WTC11 (cell line): ENCODE results near the gene HAGHL. TPM values are rescaled to one million over a fixed set of nuclear protein-coding genes. Genes with fewer than 3 reads are reported as not detected.
A peak's percentile ranks its signal among the peaks of the same experiment; 100 is the strongest.

Experiments
- ATAC-seq: fragments of 200-7000 bp; cut with Tn5 transposase; 2 replicates; pipeline ENCODE4 v1.10.0; 2021; ENCODE audit warnings: mild to moderate bottlenecking, moderate library complexity
- CTCF ChIA-PET: fragments of 300-600 bp; sonication (Branson Sonifier 250); formaldehyde crosslinking; loops from one replicate; lab custom pipeline; 2021; ENCODE audit warnings: antibody characterized with exemption; lab: Charles Lee
- POLR2A ChIA-PET: fragments of 350-600 bp; sonication (Branson Sonifier 250); formaldehyde crosslinking; loops from one replicate; lab custom pipeline; 2021; ENCODE audit warnings: antibody characterized with exemption; lab: Charles Lee
- DNase-seq: peaks from one replicate; pipeline ENCODE4 v3.0.0; 2021; ENCODE audit warnings: low spot score
- H3K27ac Mint-ChIP-seq: 2 replicates; pipeline ENCODE4 v1.8.0; 2021; ENCODE audit warnings: mixed read lengths
- H3K27me3 Mint-ChIP-seq: 2 replicates; pipeline ENCODE4 v1.8.0; 2021; ENCODE audit warnings: low read depth, mild to moderate bottlenecking, moderate library complexity, mixed read lengths
- H3K36me3 Mint-ChIP-seq: 2 replicates; pipeline ENCODE4 v1.8.0; 2021; ENCODE audit warnings: mixed read lengths
- H3K4me1 Mint-ChIP-seq: 2 replicates; pipeline ENCODE4 v1.8.0; 2022; ENCODE audit warnings: mixed read lengths
- H3K4me3 Mint-ChIP-seq: 2 replicates; pipeline ENCODE4 v1.8.0; 2021; ENCODE audit warnings: mild to moderate bottlenecking, moderate library complexity, mixed read lengths
- H3K9me3 Mint-ChIP-seq: 2 replicates; pipeline ENCODE4 v1.8.0; 2021; ENCODE audit warnings: mixed read lengths
- ATF2 ChIP-seq: sonication (generic); formaldehyde crosslinking; IDR thresholded peaks from 2 replicates; pipeline ENCODE4 v1.8.1; 2022; ENCODE audit warnings: low read depth, missing genetic modification reagents, borderline replicate concordance
- ATF3 ChIP-seq: sonication (generic); formaldehyde crosslinking; conservative IDR thresholded peaks from 2 replicates; pipeline ENCODE4 v1.8.1; 2022; ENCODE audit warnings: mild to moderate bottlenecking, missing genetic modification reagents
- CREM ChIP-seq: sonication (generic); formaldehyde crosslinking; IDR thresholded peaks from 2 replicates; pipeline ENCODE4 v1.8.1; 2022; ENCODE audit warnings: mild to moderate bottlenecking, missing genetic modification reagents, moderate library complexity
- E2F1 ChIP-seq: sonication (generic); formaldehyde crosslinking; IDR thresholded peaks from 2 replicates; pipeline ENCODE4 v1.8.0; 2022; ENCODE audit warnings: mild to moderate bottlenecking, missing genetic modification reagents
- EMX1 ChIP-seq: fragments of 250-450 bp; sonication (Bioruptor Pico); IDR thresholded peaks from 2 replicates; pipeline ENCODE4 v1.8.0; 2021; ENCODE audit warnings: mild to moderate bottlenecking
- FOXJ3 ChIP-seq: sonication (generic); formaldehyde crosslinking; IDR thresholded peaks from 2 replicates; pipeline ENCODE4 v1.9.0; 2021; ENCODE audit warnings: missing genetic modification reagents, mild to moderate bottlenecking, borderline replicate concordance
- FOXK1 ChIP-seq: sonication (generic); formaldehyde crosslinking; IDR thresholded peaks from 2 replicates; pipeline ENCODE4 v1.8.0; 2022; ENCODE audit warnings: mild to moderate bottlenecking, moderate library complexity, missing genetic modification reagents
- FOXP1 ChIP-seq: sonication (generic); formaldehyde crosslinking; IDR thresholded peaks from 2 replicates; pipeline ENCODE4 v1.8.0; 2022; ENCODE audit warnings: missing genetic modification reagents, mild to moderate bottlenecking, moderate library complexity, borderline replicate concordance
- MLX ChIP-seq: sonication (generic); formaldehyde crosslinking; IDR thresholded peaks from 2 replicates; pipeline ENCODE4 v1.8.1; 2023; ENCODE audit warnings: mild to moderate bottlenecking, missing genetic modification reagents, moderate library complexity
- NR1H2 ChIP-seq: sonication (generic); formaldehyde crosslinking; IDR thresholded peaks from 2 replicates; pipeline ENCODE4 v1.9.0; 2021; ENCODE audit warnings: mild to moderate bottlenecking, moderate library complexity, missing genetic modification reagents
- OVOL2 ChIP-seq: fragments of 250-450 bp; sonication (Bioruptor Pico); IDR thresholded peaks from 2 replicates; pipeline ENCODE4 v1.9.0; 2021; ENCODE audit warnings: mild to moderate bottlenecking, borderline replicate concordance
- RELA ChIP-seq: sonication (generic); formaldehyde crosslinking; IDR thresholded peaks from 2 replicates; pipeline ENCODE4 v1.8.1; 2022; ENCODE audit warnings: missing genetic modification reagents, mild to moderate bottlenecking, borderline replicate concordance
- SMAD3 ChIP-seq: sonication (generic); formaldehyde crosslinking; IDR thresholded peaks from 2 replicates; pipeline ENCODE4 v1.8.0; 2022; ENCODE audit warnings: missing genetic modification reagents, mild to moderate bottlenecking, borderline replicate concordance
- SOX15 ChIP-seq: fragments of 250-450 bp; sonication (Bioruptor Pico); IDR thresholded peaks from 2 replicates; pipeline ENCODE4 v1.9.0; 2021; ENCODE audit warnings: mild to moderate bottlenecking
- ZNF121 ChIP-seq: sonication (generic); formaldehyde crosslinking; IDR thresholded peaks from 2 replicates; pipeline ENCODE4 v1.8.0; 2023; ENCODE audit warnings: missing genetic modification reagents
- ZNF232 ChIP-seq: sonication (generic); formaldehyde crosslinking; IDR thresholded peaks from 2 replicates; pipeline ENCODE4 v1.8.0; 2022; ENCODE audit warnings: mild to moderate bottlenecking, missing genetic modification reagents
- ZNF317 ChIP-seq: sonication (generic); formaldehyde crosslinking; IDR thresholded peaks from 2 replicates; pipeline ENCODE4 v1.8.1; 2023; ENCODE audit warnings: low read depth, mild to moderate bottlenecking, moderate library complexity, missing genetic modification reagents, borderline replicate concordance
- ZNF425 ChIP-seq: fragments of 250-450 bp; sonication (Bioruptor Pico); conservative IDR thresholded peaks from 2 replicates; pipeline ENCODE4 v1.9.0; 2021; ENCODE audit warnings: mild to moderate bottlenecking
- total RNA-seq: library from RNA; stranded (reverse); gene quantifications from 3 replicates; pipeline ENCODE4 v1.2.3, GENCODE V29; 2021

Gene HAGHL
- total RNA-seq, 1 experiment from 2014 or later, result 41.7 TPM

GRCh38 chr16:747978-748746 lies 21.3 kb downstream of the HAGHL start:
- Mint-ChIP-seq H3K36me3 (no peaks in the 10 kb centered on the region), H3K4me3 (no peak overlapping the region), H3K27ac (no peak overlapping the region; the same call in 1 of the 2 replicates), H3K27me3 (no peaks in the 10 kb centered on the region), H3K9me3 (no peaks in the 10 kb centered on the region), H3K4me1 (peaks cover 29% of the 10 kb centered on the region)
- ATAC-seq (no peak), DNase-seq (no peak)
- TF ChIP-seq ZNF121 (CRISPR knock-in tag) (peak; percentile 44; the same call in 1 of the 2 replicates), ZNF232 (no peak)
- ChIA-PET CTCF (no interaction called here), POLR2A (interaction anchor here (0.6 kb wide), 1 partner anchor 39 kb away, joined by 3 read pairs; no protein-coding TSS in a partner anchor)

- TF ChIP-seq FOXJ3 (no peak), RELA (CRISPR knock-in tag) (no peak), SMAD3 (CRISPR knock-in tag) (no peak), FOXP1 (CRISPR knock-in tag) (no peak), E2F1 (CRISPR knock-in tag) (no peak), ZNF317 (CRISPR knock-in tag) (no peak), ATF3 (CRISPR knock-in tag) (no peak), OVOL2 (CRISPR knock-in tag) (no peak), ATF2 (CRISPR knock-in tag) (no peak), EMX1 (CRISPR knock-in tag) (no peak), NR1H2 (no peak), MLX (CRISPR knock-in tag) (no peak)
- ATAC-seq, result no peak
- H3K27me3 Mint-ChIP-seq, result no peaks in the 10 kb centered on the region
- POLR2A ChIA-PET, result interaction anchor here (0.6 kb wide), 1 partner anchor 40 kb away, joined by 3 read pairs; no protein-coding TSS in a partner anchor
- H3K4me1 Mint-ChIP-seq, result peaks cover 30% of the 10 kb centered on the region
- H3K36me3 Mint-ChIP-seq, result no peaks in the 10 kb centered on the region
- CTCF ChIA-PET, result interaction anchor here (0.6 to 3.5 kb wide), 5 partner anchors 8 to 248 kb away, joined by 3 to 21 read pairs (median 3); partner anchors contain the start of genes CHTF18, CIAO3 and RPUSD1
- H3K9me3 Mint-ChIP-seq, result no peaks in the 10 kb centered on the region
- no peak overlapping the region for H3K4me3 Mint-ChIP-seq
- H3K27ac Mint-ChIP-seq, result no peak overlapping the region
- DNase-seq, result no peak
These were observed 22.1 kb downstream of the HAGHL start for GRCh38 chr16:749010-749409.

- no peak for ATAC-seq
- H3K9me3 Mint-ChIP-seq, result no peaks in the 10 kb centered on the region
- TF ChIP-seq CREM (CRISPR knock-in tag) (no peak), FOXK1 (CRISPR knock-in tag) (no peak), SOX15 (CRISPR knock-in tag) (no peak), ZNF425 (CRISPR knock-in tag) (no peak), ZNF121 (CRISPR knock-in tag) (no peak)
- TF ChIP-seq, all 79 proteins: peak for 0
- Mint-ChIP-seq H3K4me3 (no peak overlapping the region), H3K4me1 (peaks cover 30% of the 10 kb centered on the region), H3K27ac (peak overlapping the region; percentile 23; the same call in 1 of the 2 replicates), H3K27me3 (no peaks in the 10 kb centered on the region), H3K36me3 (no peaks in the 10 kb centered on the region)
- POLR2A ChIA-PET, result no interaction called here
- DNase-seq, result no peak
- CTCF ChIA-PET, result interaction anchor here (1.1 to 3.5 kb wide), 6 partner anchors 10 to 37 kb away, joined by 3 to 21 read pairs (median 8); partner anchors contain the start of genes CHTF18, CIAO3 and RPUSD1
These were observed 23.6 kb downstream of the HAGHL start for GRCh38 chr16:750485-750884.
